Stimulated activated CD8-positive, alpha-beta memory T cell treated with anti-CD3 and anti-CD28 coated beads, Interleukin-7, amount 100 ng/mL, for 4 hours (primary cell): ENCODE data around the gene THBS3.
"Not testable (repeated sequence)": the region's sequence is repeated elsewhere in the genome, so short reads cannot be mapped to it uniquely, and the experiment has no call there.

Experiments used
- DNase-seq, 2 donors: peaks; one replicate each; pipeline ENCODE4 v3.0.0-alpha.2; 2020; ENCODE audit warnings: low read depth in 2 of 2

Gene THBS3

DNA sequence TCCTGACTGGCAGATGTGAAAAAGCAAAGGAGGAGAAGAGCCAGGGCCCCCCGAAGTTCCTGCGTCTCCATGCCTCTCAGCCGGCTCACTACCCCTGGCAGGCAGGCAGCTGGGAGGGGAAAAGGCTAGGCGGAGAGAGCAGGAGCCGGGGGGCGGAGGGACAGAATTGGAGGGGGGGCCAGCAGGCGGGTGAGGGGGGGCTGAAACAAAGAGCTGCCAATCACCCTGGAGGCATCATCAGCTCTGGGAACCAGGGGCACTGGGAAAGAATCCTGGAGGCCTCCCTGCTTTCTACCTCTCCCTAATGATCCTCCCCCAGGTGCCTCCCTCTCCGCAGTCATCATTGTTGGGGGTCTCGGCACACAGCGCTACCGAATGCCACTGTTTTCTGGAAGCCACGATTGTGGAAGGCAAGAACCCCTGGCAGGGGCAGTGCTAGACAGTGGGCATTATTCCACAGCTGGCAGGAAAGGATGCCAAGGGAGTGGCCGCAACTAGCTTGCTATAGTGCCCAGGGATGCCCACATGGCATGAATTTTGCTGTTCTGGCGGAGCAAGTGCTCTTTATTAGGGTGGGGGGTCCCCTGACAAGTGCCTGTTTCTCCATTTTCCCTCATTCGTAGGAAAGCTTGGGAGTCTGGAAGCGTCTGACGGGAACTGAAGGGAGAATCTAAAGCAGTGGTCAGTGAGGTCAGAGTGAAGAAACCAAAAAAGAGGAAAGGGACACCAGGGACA, at the start of gene THBS3:
Gene THBS3 (minus strand): TSS at position 92 of the 735 bp plus-strand sequence. CDS start 21 bp downstream, at position 71.
- no peak for DNase-seq

GRCh38 chr1:155256058-155256852, 48.6 kb upstream of the THBS3 start:
- DNase-seq: no peak

GRCh38 chr1:155255243-155256007, 47.7 kb upstream of the THBS3 start, which contains the start of gene ENTREP3:
TSS of gene ENTREP3 (minus strand) at chr1:155255483. CDS start at chr1:155254877, 606 bp downstream.
- DNase-seq: peak; percentile 51 to 67

DNA sequence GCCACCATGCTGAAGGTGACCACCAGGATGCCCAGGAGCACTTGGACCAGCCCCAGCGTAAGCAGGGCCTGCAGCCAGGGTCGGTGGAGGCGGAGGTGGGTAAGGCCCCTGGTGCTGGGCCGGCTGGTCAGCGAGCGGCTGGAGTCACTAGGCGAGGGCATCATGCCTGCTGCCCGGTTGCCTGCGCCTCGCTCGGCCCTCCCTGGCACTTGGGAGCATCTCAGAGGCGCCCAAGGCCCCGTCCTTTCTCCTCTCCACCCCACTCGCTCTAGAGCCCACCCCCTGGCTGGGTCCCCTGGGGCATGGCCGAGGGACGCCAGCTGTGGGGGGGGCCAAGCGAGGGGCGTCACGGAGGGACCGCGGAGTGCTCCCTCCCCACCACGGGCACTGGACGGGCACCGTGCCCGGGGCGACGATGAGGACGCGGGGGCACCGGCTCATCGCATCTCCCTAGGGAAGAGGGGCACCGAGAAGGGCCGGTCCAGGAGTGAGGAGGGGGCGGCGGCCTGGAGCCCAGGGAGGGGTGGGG, 47.1 kb upstream of the THBS3 start:
- no peak for DNase-seq

GRCh38 chr1:155254228-155254713, 46.6 kb upstream of the THBS3 start:
- no peak for DNase-seq

DNA sequence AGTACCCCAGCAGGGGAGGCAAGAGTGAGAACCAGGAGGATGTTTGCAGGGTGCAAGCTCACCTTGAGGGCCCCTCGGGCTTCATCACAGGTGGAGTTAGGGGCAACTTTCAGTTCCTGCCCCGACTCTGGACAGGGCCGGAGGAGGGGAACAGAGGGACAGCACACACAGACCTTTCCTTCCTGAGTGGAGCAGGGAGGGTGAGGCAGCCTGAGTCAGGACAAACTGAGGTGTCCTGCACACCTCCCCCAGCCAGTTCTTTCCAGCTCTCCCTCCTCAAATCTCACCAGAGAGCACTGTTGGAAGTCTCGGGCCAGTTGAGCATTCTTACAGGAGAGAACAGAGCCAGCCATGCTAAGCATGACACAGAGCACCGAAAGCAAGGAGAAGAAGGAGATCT, 46.1 kb upstream of the THBS3 start:
- DNase-seq: no peak

GRCh38 chr1:155253208-155253607, 45.5 kb upstream of the THBS3 start:
- no peak for DNase-seq

- no peak for DNase-seq
Measured at GRCh38 chr1:155251566-155251965, 43.9 kb upstream of the THBS3 start.

- peak; percentile 88 to 89 for DNase-seq
Measured at GRCh38 chr1:155250633-155251449, 43.1 kb upstream of the THBS3 start.

- no peak for DNase-seq
Measured at GRCh38 chr1:155250246-155250632, 42.5 kb upstream of the THBS3 start.

GRCh38 chr1:155247667-155248553, 40.2 kb upstream of the THBS3 start:
- DNase-seq: no peak

DNA sequence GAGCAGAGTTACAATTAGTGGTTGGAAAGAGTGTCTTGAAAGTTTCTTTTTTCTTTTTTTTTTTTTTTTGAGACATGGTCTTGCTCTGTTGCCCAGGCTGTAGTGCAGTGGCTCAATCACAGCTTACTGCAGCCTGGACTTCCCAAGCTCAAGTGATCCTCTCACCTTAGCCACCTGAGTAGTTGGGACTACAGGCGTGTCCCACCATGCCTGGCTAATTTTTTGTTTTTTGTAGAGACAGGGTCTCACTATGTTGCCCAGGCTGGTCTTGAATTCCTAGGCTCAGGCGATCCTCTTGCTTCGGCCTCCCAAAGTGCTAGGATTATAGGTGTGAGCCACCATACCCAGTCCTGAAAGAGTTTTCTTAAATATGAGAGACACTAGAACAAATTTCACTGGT, 39.1 kb upstream of the THBS3 start:
- DNase-seq: not testable (repeated sequence)

- no peak for DNase-seq
Measured at GRCh38 chr1:155245163-155245524, 37.4 kb upstream of the THBS3 start.

- peak; percentile 87 to 91 for DNase-seq
Measured at GRCh38 chr1:155244368-155245162, 36.9 kb upstream of the THBS3 start.

DNA sequence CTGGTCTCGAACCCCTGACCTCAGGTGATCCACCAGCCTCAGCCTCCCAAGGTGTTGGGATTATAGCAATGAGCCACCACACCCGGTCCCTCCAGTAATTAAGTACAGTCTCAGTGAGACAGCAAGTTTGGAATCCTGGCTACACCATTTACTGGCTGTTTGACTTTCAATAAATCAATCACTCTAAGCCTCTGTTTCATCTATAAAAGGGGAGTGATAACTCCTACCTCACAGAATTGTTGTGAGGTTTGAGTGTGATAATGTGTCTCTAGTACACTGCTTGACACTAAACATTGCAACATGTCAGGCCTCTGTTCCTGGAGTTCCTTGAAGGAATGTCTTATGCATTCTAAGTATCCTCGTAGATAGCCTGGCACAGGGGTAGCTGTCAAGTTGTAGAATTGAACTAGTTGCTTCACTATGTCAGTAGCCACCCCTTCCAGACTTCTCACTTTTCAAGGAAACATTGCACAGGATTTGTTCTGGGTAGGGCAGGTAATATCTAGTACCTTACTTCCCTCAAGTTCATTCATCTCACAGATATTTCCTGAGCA, 35.2 kb upstream of the THBS3 start:
- no peak for DNase-seq

DNA sequence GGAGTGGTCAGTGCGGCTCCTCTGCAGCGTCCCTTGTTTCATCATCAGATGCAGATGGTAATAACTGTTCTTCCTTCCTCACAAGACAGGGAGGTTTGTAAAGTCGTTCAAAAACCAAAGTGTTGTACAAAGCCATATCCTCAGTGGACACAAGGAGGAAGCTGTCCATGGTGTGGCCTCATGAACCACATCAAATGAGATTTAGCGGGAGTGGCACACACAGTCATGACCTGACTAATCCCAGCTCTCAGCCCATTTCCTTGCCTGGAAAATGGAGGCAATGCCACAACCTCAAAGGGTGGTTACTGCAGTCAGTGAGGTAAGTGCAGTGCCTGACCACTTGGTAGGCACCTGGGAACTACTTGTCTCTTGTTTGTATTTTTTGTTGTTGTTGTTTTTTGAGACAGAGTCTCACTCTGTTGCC, 34.2 kb upstream of the THBS3 start:
- no peak for DNase-seq

DNA sequence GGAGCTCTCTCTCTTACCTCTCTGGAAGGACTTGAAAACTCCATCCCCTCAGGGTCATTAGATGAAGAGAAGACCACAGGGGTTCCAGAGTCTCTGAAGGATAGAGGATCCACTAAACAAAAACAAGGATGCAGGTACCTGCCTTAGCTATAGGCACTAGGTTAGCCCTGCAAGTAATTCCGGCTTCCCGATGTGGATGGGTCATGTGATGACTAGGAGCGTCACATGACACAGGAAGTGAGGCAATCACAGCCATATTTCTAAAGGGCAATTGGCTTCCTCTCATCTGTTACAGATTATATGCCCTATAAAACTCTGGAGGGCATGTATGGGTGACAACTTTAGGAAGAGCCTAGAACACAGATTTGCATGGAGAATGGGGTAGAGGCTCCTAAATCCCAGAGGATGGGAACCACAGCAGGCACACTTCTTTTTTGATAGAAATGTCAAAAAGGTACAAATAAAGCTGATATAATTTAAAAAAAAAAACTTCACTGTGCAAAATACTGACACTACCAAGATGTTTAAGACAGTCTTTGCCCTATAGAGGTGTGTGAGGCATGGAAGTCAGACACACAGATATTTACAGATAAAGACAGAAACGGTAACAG, 33.5 kb upstream of the THBS3 start:
- peak; percentile 47 to 68 for DNase-seq

GRCh38 chr1:155236451-155236850, 28.8 kb upstream of the THBS3 start:
- no peak for DNase-seq
